IMR-90 (cell line): ENCODE measurements around the gene MPPED1.

Experiments
- CTCF ChIP-seq: conservative IDR thresholded peaks from 2 replicates; pipeline ENCODE4 v1.5.1; 2012; ENCODE audit warnings: mild to moderate bottlenecking, low read depth, low read length, improper control_type of control experiment
- MAFK ChIP-seq: IDR thresholded peaks from 2 replicates; pipeline ENCODE4 v1.6.1; 2012; ENCODE audit warnings: low read depth, low read length, improper control_type of control experiment

- TF ChIP-seq CTCF (no peak), MAFK (no peak)
Observed at GRCh38 chr22:43437871-43438475, 26.2 kb downstream of the MPPED1 start.
